Esophagus muscularis mucosa (tissue), 4 donors: ENCODE data around the gene BRD3. TPM values are rescaled to one million over a fixed set of nuclear protein-coding genes. Genes with fewer than 3 reads are reported as not detected.
"Not testable (repeated sequence)": the region's sequence is repeated elsewhere in the genome, so short reads cannot be mapped to it uniquely, and the experiment has no call there.

ENCODE experiments used
- DNase-seq: peaks from one replicate; pipeline ENCODE4 v3.0.0-alpha.2; 2017; ENCODE audit errors: extremely low spot score
- H3K27ac ChIP-seq, 4 donors: fragments of 200-600 bp; sonication (generic); replicated peaks in 1 of 4; 1 replicate in 3 of 4; 2 replicates in 1 of 4; pipeline ENCODE4 v1.5.1; 2016 to 2019; ENCODE audit warnings: mild to moderate bottlenecking in 1 of 4
- H3K27me3 ChIP-seq, 4 donors: fragments of 200-600 bp; sonication (generic); one replicate each; pipeline versions ENCODE4 v1.5.1 to v1.6.0; 2016 to 2019
- H3K36me3 ChIP-seq, 4 donors: fragments of 200-600 bp; sonication (generic); one replicate each; pipeline ENCODE4 v1.5.1; 2016 to 2019
- H3K4me1 ChIP-seq, 4 donors: fragments of 200-600 bp; sonication (generic); one replicate each; pipeline ENCODE4 v1.5.1; 2016 to 2019
- H3K4me3 ChIP-seq, 4 donors: fragments of 200-600 bp; sonication (generic); 1 replicate in 2 of 4; 2 replicates in 2 of 4; pipeline ENCODE4 v1.5.1; 2016 to 2019; ENCODE audit warnings: mild to moderate bottlenecking in 4 of 4, moderate library complexity in 1 of 4
- H3K9me3 ChIP-seq, 4 donors: fragments of 200-600 bp; sonication (generic); 1 replicate in 3 of 4; 2 replicates in 1 of 4; pipeline ENCODE4 v1.5.1; 2016 to 2019
- EP300 ChIP-seq: sonication (generic); formaldehyde crosslinking; IDR thresholded peaks from one replicate; pipeline ENCODE4 v1.6.1; 2017; ENCODE audit warnings: antibody characterized with exemption
- POLR2A ChIP-seq: fragments of 450-650 bp; IDR thresholded peaks from one replicate; pipeline ENCODE4 v1.6.1; 2017; ENCODE audit warnings: antibody characterized with exemption, moderate library complexity, mild to moderate bottlenecking, low read depth
- POLR2AphosphoS5 ChIP-seq, 2 donors: sonication (generic); formaldehyde crosslinking; IDR thresholded peaks; one replicate each; pipeline ENCODE4 v1.6.1; 2017; ENCODE audit warnings: antibody characterized with exemption in 2 of 2
- WGBS: methylation state at CpG from one replicate; pipeline ENCODE4 v1.1.5; 2018; 5-methylcytosine and 5-hydroxymethylcytosine counted together
- intact Hi-C: fragments of 100-400 bp; cut with DNase I; formaldehyde crosslinking; loops from one replicate; pipeline ENCODE4 v1.15.1; 2023
- total RNA-seq, 4 donors: library from RNA; depleted of rRNA; stranded (reverse); fragments of >200 nt; gene quantifications; one replicate each; pipeline versions ENCODE4 v1.1.0 to v1.2.1, GENCODE V29; 2016
- TF ChIP-seq, protein P1 (sequence below), 3 experiments: fragments of 200-600 bp in 2 of 3; fragments of 450-650 bp in 1 of 3; sonication (generic) in 2 of 3; IDR thresholded peaks; one replicate each; pipeline ENCODE4 v1.5.1; 2017 to 2019; ENCODE audit warnings: antibody characterized with exemption in 3 of 3, mild to moderate bottlenecking in 2 of 3, moderate library complexity in 1 of 3

The BRD3 gene
- 10 to 100 TPM; 30.0 to 38.2 (median 33.3) TPM for total RNA-seq

DNA sequence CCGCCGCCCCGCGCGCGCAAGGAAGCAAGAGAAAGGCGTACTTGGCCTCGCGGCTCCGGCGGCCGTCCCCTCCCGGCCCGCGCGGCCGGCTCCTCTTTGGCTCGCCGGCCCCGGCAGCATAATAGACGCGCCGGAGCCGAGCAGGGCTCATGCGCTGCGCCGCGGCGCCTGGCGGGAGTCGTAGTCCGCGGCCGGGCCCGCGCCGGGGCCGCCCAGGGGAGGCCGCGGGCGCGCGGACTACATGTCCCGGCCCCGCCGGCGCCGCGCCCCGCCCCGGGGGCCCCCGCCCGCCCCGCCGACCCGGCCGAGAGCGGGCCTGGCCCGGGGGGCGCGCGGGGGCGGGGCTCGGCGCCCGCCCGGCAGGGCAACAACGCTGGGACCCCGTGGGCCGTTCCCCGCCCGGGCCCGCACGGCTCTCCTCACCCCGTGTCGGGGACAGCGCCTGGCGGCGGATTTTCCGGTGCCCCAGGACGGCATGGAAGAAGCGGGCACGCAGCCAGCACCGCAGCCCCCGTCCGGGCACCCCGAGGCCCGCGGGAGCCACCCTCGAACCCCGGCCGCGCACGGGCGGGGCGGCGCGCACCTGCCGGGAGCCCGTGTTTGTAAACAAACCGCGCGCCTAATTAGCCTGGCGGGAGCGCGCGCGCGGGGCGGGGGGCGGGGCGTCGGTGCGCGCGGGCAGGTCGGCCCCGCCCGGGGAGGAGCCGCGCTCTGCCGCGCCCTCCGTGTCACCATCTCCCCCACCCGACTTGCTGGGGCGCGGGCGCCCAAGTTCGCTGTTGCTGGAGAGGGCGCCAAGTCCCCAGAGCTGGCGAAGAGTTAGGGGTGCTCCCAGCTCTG, at the start of gene BRD3:
BRD3 (minus strand) TSS at position 123 of the 840 bp plus-strand sequence. CDS start 14,549 bp downstream, outside the sequence.
- under 1% methylated on average over 27 of the region's 131 CpGs for WGBS
- no peaks in the 10 kb centered on the region for H3K9me3 ChIP-seq
- no peaks in the 10 kb centered on the region for H3K27me3 ChIP-seq
- H3K27ac ChIP-seq, result peak within 1 kb of the TSS; percentile 98 to 99 (median 98)
- DNase-seq, result no peak
- intact Hi-C loops, result loop anchor here (2.0 to 5.0 kb wide), 2 partner anchors 64 to 95 kb away; no protein-coding TSS in a partner anchor
- H3K4me3 ChIP-seq, result peak within 1 kb of the TSS; percentile 88 to 94 (median 90)
- no peaks in the 10 kb centered on the region for H3K36me3 ChIP-seq
- peak; percentile 72 to 88 for TF ChIP-seq POLR2AphosphoS5 (IDR thresholded peaks at IDR 0.05)
- TF ChIP-seq EP300, result no peak
- peaks cover 23 to 48% (median 43%) of the 10 kb centered on the region in 4 donors for H3K4me1 ChIP-seq

DNA sequence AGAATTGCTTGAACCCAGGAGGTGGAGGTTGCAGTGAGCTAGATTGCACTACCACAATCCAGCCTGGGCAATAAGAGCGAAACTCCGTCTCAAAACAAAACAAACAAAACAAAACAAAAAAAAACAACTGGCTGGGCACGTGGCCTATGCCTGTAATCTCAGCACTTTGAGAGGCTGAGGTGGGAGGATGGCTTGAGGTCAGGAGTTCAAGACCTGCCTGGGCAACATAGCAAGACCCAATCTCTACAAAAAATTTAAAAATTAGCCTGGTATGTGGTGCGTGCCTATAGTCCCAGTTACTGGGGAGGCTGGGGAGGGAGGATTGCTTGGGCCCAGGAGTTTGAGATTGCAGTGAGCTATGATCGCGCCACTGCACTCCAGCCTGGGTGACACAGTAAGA, 44.7 kb upstream of the BRD3 start:
- Histone ChIP-seq H3K9me3 (no peaks in the 10 kb centered on the region), H3K27me3 (no peaks in the 10 kb centered on the region), H3K4me3 (no peak overlapping the region), H3K36me3 (no peaks in the 10 kb centered on the region), H3K27ac (no peak overlapping the region), H3K4me1 (no peaks in the 10 kb centered on the region)
- no peak for DNase-seq
- WGBS, result 91% methylated on average over 6 of the region's 6 CpGs
- TF ChIP-seq, protein P1, sequence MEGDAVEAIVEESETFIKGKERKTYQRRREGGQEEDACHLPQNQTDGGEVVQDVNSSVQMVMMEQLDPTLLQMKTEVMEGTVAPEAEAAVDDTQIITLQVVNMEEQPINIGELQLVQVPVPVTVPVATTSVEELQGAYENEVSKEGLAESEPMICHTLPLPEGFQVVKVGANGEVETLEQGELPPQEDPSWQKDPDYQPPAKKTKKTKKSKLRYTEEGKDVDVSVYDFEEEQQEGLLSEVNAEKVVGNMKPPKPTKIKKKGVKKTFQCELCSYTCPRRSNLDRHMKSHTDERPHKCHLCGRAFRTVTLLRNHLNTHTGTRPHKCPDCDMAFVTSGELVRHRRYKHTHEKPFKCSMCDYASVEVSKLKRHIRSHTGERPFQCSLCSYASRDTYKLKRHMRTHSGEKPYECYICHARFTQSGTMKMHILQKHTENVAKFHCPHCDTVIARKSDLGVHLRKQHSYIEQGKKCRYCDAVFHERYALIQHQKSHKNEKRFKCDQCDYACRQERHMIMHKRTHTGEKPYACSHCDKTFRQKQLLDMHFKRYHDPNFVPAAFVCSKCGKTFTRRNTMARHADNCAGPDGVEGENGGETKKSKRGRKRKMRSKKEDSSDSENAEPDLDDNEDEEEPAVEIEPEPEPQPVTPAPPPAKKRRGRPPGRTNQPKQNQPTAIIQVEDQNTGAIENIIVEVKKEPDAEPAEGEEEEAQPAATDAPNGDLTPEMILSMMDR (IDR thresholded peaks at IDR 0.05), result no peak
- TF ChIP-seq POLR2A, result no peak
- intact Hi-C loops, result no loop called here

DNA sequence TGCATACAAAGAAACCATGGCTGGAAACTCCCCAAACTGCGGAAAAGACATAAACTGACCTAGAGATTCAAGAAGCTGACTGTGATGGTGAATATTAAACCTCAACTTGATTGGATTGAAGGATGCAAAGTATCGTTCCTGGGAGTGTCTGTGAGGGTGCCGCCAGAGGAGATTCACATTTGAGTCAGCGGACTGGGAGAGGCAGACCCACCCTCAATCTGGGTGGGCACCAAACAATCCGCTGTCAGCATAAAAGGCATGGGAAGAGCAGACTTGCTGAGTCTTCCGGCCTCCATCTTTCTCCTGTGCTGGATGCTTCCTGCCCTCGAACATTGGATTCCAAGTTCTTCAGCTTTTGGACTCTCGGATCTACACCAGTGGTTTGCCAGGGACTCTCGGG, 43.2 kb upstream of the BRD3 start:
- H3K4me3 ChIP-seq, result no peak overlapping the region
- no peak overlapping the region for H3K27ac ChIP-seq
- 84% methylated on average over 9 of the region's 9 CpGs for WGBS
- H3K36me3 ChIP-seq, result no peaks in the 10 kb centered on the region
- DNase-seq, result peak; percentile 77
- H3K9me3 ChIP-seq, result no peaks in the 10 kb centered on the region
- H3K27me3 ChIP-seq, result peaks cover 0 to 11% (median 0%) of the 10 kb centered on the region in 4 donors
- TF ChIP-seq POLR2A (no peak), EP300 (no peak), POLR2AphosphoS5 (IDR thresholded peaks at IDR 0.05) (no peak)
- TF ChIP-seq, protein P1 (IDR thresholded peaks at IDR 0.05), result no peak
- intact Hi-C loops, result no loop called here
- H3K4me1 ChIP-seq, result no peaks in the 10 kb centered on the region

DNA sequence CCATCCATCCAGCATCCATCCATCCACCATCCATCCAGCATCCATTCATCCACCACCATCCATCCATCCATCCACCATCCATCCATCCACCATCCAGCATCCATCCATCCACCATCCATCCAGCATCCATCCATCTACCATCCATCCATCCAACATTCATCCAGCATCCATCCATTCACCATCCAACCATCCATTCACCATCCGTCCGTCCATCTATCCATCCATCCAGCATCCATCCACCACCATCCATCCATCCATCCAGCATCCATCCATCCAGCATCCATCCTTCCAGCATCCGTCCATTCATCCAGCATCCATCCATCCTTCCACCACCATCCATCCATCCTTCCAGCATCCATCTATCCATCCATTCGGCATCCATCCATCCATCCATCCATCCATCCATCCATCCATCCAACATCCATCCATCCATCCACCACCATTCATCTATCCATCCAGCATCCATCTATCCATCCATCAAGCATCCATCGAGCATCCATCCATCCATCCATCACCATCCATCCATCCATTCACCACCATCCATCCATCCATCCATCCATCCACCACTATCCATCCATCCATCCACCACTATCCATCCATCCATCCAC, 35.7 kb upstream of the BRD3 start:
- Histone ChIP-seq H3K36me3 (no peaks in the 10 kb centered on the region), H3K4me3 (no peak overlapping the region), H3K27me3 (peaks cover 0 to 17% (median 0%) of the 10 kb centered on the region in 4 donors), H3K9me3 (no peaks in the 10 kb centered on the region), H3K4me1 (no peaks in the 10 kb centered on the region), H3K27ac (no peak overlapping the region)
- TF ChIP-seq, protein P1 (IDR thresholded peaks at IDR 0.05), result no peak
- no peak for TF ChIP-seq EP300
- TF ChIP-seq POLR2A, result no peak
- no peak for TF ChIP-seq POLR2AphosphoS5 (IDR thresholded peaks at IDR 0.05)
- intact Hi-C loops, result no loop called here
- 69% methylated on average over 5 of the region's 5 CpGs for WGBS
- DNase-seq, result no peak

DNA sequence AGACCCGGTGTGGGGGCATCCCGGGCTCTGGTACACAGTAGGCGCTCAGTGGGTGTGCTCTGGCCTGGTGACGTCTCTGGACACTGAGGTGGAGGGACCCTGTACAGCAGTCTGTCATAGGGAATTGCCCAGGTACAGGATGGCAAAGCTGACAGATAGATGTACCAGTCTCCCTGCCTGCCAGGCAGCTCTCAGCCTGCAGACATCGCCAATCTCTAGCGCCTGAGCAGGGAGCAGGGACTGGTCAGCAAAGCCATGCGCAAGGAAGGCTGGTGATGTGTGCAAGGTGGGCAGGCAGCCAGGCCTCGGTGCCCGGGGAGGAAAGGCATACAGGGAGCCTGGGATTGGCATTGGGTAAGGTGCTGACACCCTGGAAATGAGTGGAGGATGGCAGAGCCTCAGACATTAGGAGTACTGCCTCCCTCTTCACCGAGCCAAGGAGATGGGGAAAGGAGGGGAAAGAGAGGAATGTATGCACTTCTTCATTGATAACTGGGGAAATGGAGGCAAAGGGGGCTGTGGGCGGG, 33.9 kb upstream of the BRD3 start:
- Histone ChIP-seq H3K4me1 (no peaks in the 10 kb centered on the region), H3K36me3 (no peaks in the 10 kb centered on the region), H3K4me3 (no peak overlapping the region), H3K27ac (no peak overlapping the region), H3K27me3 (peaks cover 0 to 18% (median 0%) of the 10 kb centered on the region in 4 donors), H3K9me3 (no peaks in the 10 kb centered on the region)
- no peak for TF ChIP-seq POLR2A
- TF ChIP-seq, protein P1 (IDR thresholded peaks at IDR 0.05), result no peak
- 61% methylated on average over 11 of the region's 11 CpGs for WGBS
- intact Hi-C loops, result no loop called here
- no peak for DNase-seq

DNA sequence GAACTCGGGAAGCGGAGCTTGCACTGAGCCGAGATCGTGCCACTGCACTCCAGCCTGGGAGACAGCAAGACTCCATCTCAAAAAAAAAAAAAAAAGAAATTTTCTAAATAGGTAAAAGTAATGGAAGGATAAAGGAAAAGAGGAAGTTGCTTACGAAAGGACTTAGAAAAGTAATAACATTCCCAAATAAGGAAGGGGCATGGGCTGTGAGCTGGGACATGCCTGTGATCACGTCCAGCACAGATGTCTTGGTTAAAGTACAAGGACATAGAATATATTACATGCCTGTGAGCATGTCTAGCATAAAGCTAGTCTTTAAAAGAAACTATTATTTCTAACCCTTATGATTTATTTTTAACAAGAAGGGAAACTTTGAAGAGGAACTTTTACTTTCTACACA, 33.3 kb upstream of the BRD3 start:
- H3K4me1 ChIP-seq, H3K9me3 ChIP-seq, H3K27ac ChIP-seq, H3K36me3 ChIP-seq, intact Hi-C loops, DNase-seq, H3K4me3 ChIP-seq: not testable (repeated sequence)
- WGBS, result 72% methylated on average over 6 of the region's 6 CpGs
- H3K27me3 ChIP-seq, result peaks cover 0 to 12% (median 0%) of the 10 kb centered on the region in 4 donors
